Type B pancreatic cell (in vitro differentiated cells): ENCODE results near the gene MT1B. TPM values are rescaled to one million over a fixed set of nuclear protein-coding genes. Genes with fewer than 3 reads are reported as not detected.

Experiments used
- DNase-seq: peaks from one replicate; pipeline ENCODE4 v3.0.0; 2021; ENCODE audit warnings: mixed read lengths; ENCODE audit not compliant: unreplicated experiment; ENCODE audit errors: extremely low spot score
- H3K27ac Mint-ChIP-seq: 2 replicates; pipeline ENCODE4 v1.8.0; 2021; ENCODE audit warnings: mild to moderate bottlenecking, mixed read lengths
- H3K27me3 Mint-ChIP-seq: 2 replicates; pipeline ENCODE4 v1.8.0; 2021; ENCODE audit warnings: mixed read lengths
- H3K36me3 Mint-ChIP-seq: 2 replicates; pipeline ENCODE4 v1.8.0; 2021; ENCODE audit warnings: mixed read lengths
- H3K4me1 Mint-ChIP-seq: one replicate; pipeline ENCODE4 v1.8.0; 2021; ENCODE audit warnings: mixed read lengths; ENCODE audit not compliant: unreplicated experiment
- H3K4me3 Mint-ChIP-seq: 2 replicates; pipeline ENCODE4 v1.8.0; 2021; ENCODE audit warnings: mild to moderate bottlenecking, mixed read lengths
- H3K9me3 Mint-ChIP-seq: 2 replicates; pipeline ENCODE4 v1.8.0; 2021; ENCODE audit warnings: mixed read lengths
- CTCF ChIP-seq: fragments of 200-600 bp; sonication (generic); conservative IDR thresholded peaks from 2 replicates; pipeline ENCODE4 v1.5.0; 2021; ENCODE audit warnings: antibody characterized with exemption, mild to moderate bottlenecking
- total RNA-seq: library from RNA; stranded (reverse); gene quantifications from 2 replicates; pipeline ENCODE4 v1.2.1, GENCODE V29; 2021; ENCODE audit warnings: low replicate concordance

Gene MT1B
- total RNA-seq, 1 donor from 2014 or later: not detected

- DNase-seq: no peak
- Mint-ChIP-seq H3K4me1 (peaks cover 40% of the 10 kb centered on the region), H3K27ac (no peak overlapping the region), H3K4me3 (peak overlapping the region; percentile 27), H3K9me3 (no peaks in the 10 kb centered on the region), H3K36me3 (no peaks in the 10 kb centered on the region), H3K27me3 (peaks cover 44% of the 10 kb centered on the region)
- no peak for TF ChIP-seq CTCF
These were observed 45.1 kb upstream of the MT1B start for GRCh38 chr16:56606476-56607108.

GRCh38 chr16:56607109-56607618 is 44.5 kb upstream of the MT1B start:
- Mint-ChIP-seq H3K4me3 (peak overlapping the region; percentile 27), H3K27ac (peak overlapping the region; percentile 49), H3K27me3 (peaks cover 38% of the 10 kb centered on the region)

GRCh38 chr16:56607675-56608042 is 44.0 kb upstream of the MT1B start:
- TF ChIP-seq CTCF: no peak
- H3K9me3 Mint-ChIP-seq: no peaks in the 10 kb centered on the region
- peaks cover 40% of the 10 kb centered on the region for H3K4me1 Mint-ChIP-seq
- peak overlapping the region; percentile 62 for H3K4me3 Mint-ChIP-seq
- H3K36me3 Mint-ChIP-seq: no peaks in the 10 kb centered on the region
- no peak for DNase-seq
- H3K27ac Mint-ChIP-seq: peak overlapping the region; percentile 49
- H3K27me3 Mint-ChIP-seq: peaks cover 39% of the 10 kb centered on the region

More at GRCh38 chr16:56607109-56607618, 44.5 kb upstream of the MT1B start:
- no peak for TF ChIP-seq CTCF
- Mint-ChIP-seq H3K36me3 (no peaks in the 10 kb centered on the region), H3K9me3 (no peaks in the 10 kb centered on the region), H3K4me1 (peaks cover 40% of the 10 kb centered on the region)
- no peak for DNase-seq

- Mint-ChIP-seq H3K36me3 (no peaks in the 10 kb centered on the region), H3K27me3 (peaks cover 40% of the 10 kb centered on the region), H3K27ac (peak within 1 kb of the TSS; percentile 62), H3K4me3 (peak within 1 kb of the TSS; percentile 86), H3K4me1 (peaks cover 40% of the 10 kb centered on the region), H3K9me3 (no peaks in the 10 kb centered on the region)
- peak; percentile 84 for DNase-seq
- no peak for TF ChIP-seq CTCF
These were observed 43.4 kb upstream of the MT1B start, which contains the start of gene MT2A for GRCh38 chr16:56608043-56608875. MT2A (plus strand) TSS chr16:56608584; CDS start chr16:56608656, 72 bp downstream.

GRCh38 chr16:56608876-56609462 is 42.7 kb upstream of the MT1B start:
- Mint-ChIP-seq H3K4me1 (peaks cover 40% of the 10 kb centered on the region), H3K9me3 (no peaks in the 10 kb centered on the region), H3K27me3 (peaks cover 42% of the 10 kb centered on the region), H3K27ac (peak overlapping the region; percentile 62), H3K4me3 (peak overlapping the region; percentile 86), H3K36me3 (no peaks in the 10 kb centered on the region)
- no peak for DNase-seq
- TF ChIP-seq CTCF: no peak
